GM21360 (cell line): ENCODE measurements around the gene APC2.
"Not testable (repeated sequence)": the region's sequence is repeated elsewhere in the genome, so short reads cannot be mapped to it uniquely, and the experiment has no call there.

Source experiments
- ATAC-seq: cut with Tn5 transposase; IDR thresholded peaks from one replicate; pipeline ENCODE4 v1.9.1; 2021; ENCODE audit warnings: mild to moderate bottlenecking, moderate library complexity; ENCODE audit not compliant: unreplicated experiment

Gene APC2

GRCh38 chr19:1509602-1510441 lies 59.9 kb downstream of the APC2 start:
- no peak for ATAC-seq

DNA sequence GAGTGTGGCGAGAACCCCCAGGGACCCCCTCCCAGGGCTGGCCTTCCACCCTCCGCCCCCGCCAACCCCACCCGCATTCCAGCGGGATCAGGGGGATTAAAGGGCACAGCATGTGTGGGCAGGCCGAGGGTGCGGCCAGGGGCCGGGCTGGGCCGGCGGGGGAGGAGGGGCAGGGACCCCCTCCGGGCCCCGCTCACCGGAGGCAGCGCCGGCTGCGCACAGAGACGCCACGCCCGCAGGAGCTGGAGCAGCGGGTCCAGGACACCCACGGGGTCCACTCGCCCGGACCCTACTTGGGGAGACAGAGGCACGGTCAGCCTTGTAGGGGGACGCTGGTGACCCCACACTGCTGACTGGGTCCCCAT lies 60.5 kb downstream of the APC2 start:
- ATAC-seq, result no peak

- no peak for ATAC-seq
Observed at GRCh38 chr19:1510807-1511206, 60.9 kb downstream of the APC2 start.

- no peak for ATAC-seq
Observed at GRCh38 chr19:1511318-1512317, 61.7 kb downstream of the APC2 start.

- ATAC-seq, result no peak
Observed at GRCh38 chr19:1512671-1513498, 63.0 kb downstream of the APC2 start, which contains the start of gene ADAMTSL5. ADAMTSL5 (minus strand) TSS chr19:1513019; CDS start chr19:1510943, 2,076 bp downstream.

GRCh38 chr19:1513499-1514294 lies 63.8 kb downstream of the APC2 start:
- ATAC-seq, result no peak

DNA sequence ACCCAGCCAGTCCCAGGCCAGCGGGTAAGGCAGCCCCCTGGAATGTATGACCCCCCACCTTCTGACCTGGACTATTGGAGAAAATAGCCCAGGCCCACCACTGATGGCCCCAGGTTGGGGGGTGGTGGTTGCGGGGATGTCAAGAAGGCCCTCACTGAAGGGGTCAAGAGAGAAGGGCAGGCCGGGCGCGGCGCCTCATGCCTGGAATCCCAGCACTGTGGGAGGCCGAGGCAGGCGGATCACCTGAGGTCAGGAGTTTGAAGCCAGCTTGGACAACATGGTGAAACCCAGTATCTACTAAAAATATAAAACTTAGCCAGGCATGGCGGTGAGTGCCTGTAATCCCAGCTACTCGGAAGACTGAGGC lies 64.4 kb downstream of the APC2 start:
- ATAC-seq, result no peak

GRCh38 chr19:1514986-1515721 lies 65.2 kb downstream of the APC2 start:
- ATAC-seq, result no peak

DNA sequence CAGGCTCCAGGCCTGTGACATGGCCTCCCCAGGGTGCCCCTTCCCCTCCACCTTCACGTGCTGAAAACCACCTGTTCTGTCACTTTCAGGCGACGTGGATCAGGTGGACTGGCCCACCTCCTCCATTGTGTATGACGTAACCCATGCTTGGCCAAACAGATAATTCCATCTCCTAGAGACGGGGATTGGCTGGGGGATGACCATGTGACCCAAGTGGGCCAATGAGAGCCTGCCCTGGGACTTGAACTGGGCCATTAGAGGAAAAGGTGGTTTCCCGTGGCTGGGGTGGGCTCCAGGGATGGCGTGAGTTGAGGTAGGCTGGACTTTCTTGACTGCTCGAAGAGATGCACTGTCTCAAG lies 66.5 kb downstream of the APC2 start:
- no peak for ATAC-seq

- no peak for ATAC-seq
Observed at GRCh38 chr19:1518471-1518870, 68.5 kb downstream of the APC2 start.

GRCh38 chr19:1519802-1520201 lies 69.9 kb downstream of the APC2 start:
- ATAC-seq, result not testable (repeated sequence)

DNA sequence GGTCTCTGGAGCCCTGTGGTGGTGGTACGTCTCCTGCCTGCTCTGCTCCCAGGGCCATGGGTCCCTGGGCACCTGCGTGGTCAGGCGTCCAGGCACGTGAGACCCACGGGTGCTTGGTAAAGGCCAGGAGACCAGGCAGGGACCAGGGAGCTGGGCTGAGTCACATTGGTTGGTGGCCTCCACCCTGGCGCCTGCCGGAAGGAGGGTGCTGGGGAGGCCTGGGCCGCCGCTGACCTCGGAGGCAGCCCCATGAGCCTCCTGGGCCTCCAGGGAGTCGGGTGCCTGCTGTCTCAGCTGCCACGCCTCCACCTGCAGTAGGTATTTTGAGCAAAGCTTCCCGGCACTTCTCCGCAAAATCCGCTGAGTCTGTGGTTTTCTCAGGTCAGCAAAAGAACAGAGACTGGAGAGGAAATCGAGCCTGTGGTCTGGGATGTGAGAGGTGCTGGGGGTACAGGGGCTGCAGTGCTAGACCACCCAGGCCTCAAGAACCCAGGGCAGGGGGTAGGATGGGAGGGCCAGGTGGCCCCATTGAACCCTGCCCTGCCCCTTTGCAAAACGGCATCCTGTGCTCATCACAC lies 70.4 kb downstream of the APC2 start:
- ATAC-seq, result no peak

GRCh38 chr19:1521636-1522035 lies 71.7 kb downstream of the APC2 start:
- ATAC-seq, result no peak

DNA sequence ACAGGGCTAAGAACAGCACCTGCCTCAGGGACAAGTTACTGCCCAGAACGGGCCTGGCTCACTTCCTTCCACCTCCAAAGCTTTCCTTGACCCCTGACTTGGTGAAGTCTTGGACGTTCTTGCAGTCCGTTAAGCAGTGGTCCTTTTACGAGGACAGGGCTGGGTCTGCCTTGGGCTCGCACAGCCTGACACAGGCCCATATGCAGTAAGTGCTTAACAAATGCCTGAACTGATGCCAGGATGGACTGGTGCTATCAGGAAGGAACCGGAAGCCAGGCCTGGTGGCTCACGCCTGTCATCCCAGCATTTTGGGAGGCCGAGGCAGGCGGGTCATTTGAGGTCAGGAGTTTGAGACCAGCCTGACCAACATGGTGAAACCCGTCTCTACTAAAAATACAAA lies 72.1 kb downstream of the APC2 start:
- ATAC-seq, result no peak

DNA sequence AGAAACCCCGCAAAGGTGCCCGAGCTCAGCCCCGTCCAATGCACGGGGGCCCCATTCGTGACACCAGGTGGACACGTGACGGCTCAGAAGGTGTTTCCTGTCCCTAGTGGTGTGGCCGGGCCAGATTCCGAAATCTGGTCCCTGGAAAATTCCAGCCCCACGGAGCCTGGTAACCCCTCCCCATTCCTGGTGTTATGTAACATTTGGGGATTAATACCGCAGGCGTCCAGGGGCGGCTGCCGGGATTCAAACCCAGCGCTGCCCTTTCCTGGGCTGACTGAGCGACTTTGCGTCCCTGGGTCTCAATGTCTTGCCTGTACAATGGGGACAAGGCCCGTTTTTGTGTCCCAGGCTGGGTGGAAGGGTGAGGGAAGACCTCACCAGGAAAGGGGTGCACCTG lies 72.9 kb downstream of the APC2 start:
- no peak for ATAC-seq
